HCT116 (cell line): ENCODE data around the gene TDRD10. TPM values are rescaled to one million over a fixed set of nuclear protein-coding genes. Genes with fewer than 3 reads are reported as not detected.

Source experiments
- ATAC-seq: fragments of 200-7000 bp; cut with Tn5 transposase; 2 replicates; pipeline ENCODE4 v1.9.1; 2020; ENCODE audit warnings: mild to moderate bottlenecking, moderate library complexity
- BruUV-seq: library from RNA; stranded (reverse); fragments of 400-500 nt; replicated peaks from 2 replicates; lab custom pipeline; 2021; lab: Mats Ljungman, UMichigan
- CTCF ChIA-PET: fragments of 300-600 bp; sonication (Branson Sonifier 250); formaldehyde crosslinking; loops from one replicate; lab custom pipeline; 2021; ENCODE audit warnings: antibody characterized with exemption; lab: Charles Lee
- POLR2A ChIA-PET: fragments of 300-600, 350-600 bp; sonication (Branson Sonifier 250); formaldehyde crosslinking; loops from one replicate; lab custom pipeline; 2021; ENCODE audit warnings: antibody characterized with exemption; lab: Charles Lee
- RAD21 ChIA-PET, 2 experiments: fragments of 300-600 bp; sonication (Branson Sonifier 250); formaldehyde crosslinking; loops; one replicate each; lab custom pipeline; 2023; ENCODE audit warnings: low total read pairs in 2 of 2; ENCODE audit not compliant: uncharacterized antibody in 2 of 2, unreplicated experiment in 2 of 2, low non-redundant PET in 1 of 2; lab: Charles Lee
- DNase-seq: peaks from one replicate; pipeline ENCODE4 v3.0.0-alpha.2; 2010; ENCODE audit warnings: low read depth, low spot score
- H2AFZ ChIP-seq: fragments of 200-600 bp; shearing (Covaris generic), sonication (generic); 2 replicates; pipeline ENCODE4 v1.6.1; 2017; ENCODE audit warnings: low read depth, mixed run types, mixed read lengths, antibody characterized with exemption, low read length; ENCODE audit not compliant: poor library complexity, severe bottlenecking
- H3K27ac ChIP-seq: 2 replicates; pipeline ENCODE4 v1.5.1; 2012; ENCODE audit warnings: low read depth, low read length
- H3K27me3 ChIP-seq: fragments of 200-600 bp; sonication (generic); 2 replicates; pipeline ENCODE4 v1.6.1; 2016; ENCODE audit warnings: mixed run types, low read length, mixed read lengths; ENCODE audit not compliant: insufficient read depth
- H3K36me3 ChIP-seq, 2 experiments: fragments of 200-500 bp in 1 of 2; fragments of 200-600 bp in 1 of 2; sonication (Bioruptor generic) in 1 of 2; sonication (generic) in 1 of 2; 2 replicates each; pipeline versions ENCODE4 v1.5.1 to v1.6.1; 2014 to 2016; ENCODE audit warnings: low read length in 2 of 2, inconsistent platforms in 1 of 2, mixed read lengths in 1 of 2, mixed run types in 1 of 2; ENCODE audit not compliant: insufficient read depth in 2 of 2, control insufficient read depth in 1 of 2
- H3K4me1 ChIP-seq, 2 experiments: fragments of 200-600 bp in 1 of 2; sonication (generic) in 1 of 2; 2 replicates each; pipeline versions ENCODE4 v1.5.1 to v1.6.1; 2012 to 2017; ENCODE audit warnings: low read length in 2 of 2, inconsistent platforms in 1 of 2, mild to moderate bottlenecking in 1 of 2, mixed read lengths in 1 of 2, mixed run types in 1 of 2, moderate library complexity in 1 of 2; ENCODE audit not compliant: insufficient read depth in 2 of 2, control insufficient read depth in 1 of 2
- H3K4me2 ChIP-seq: fragments of 200-600 bp; sonication (generic); 2 replicates; pipeline ENCODE4 v1.6.1; 2017; ENCODE audit warnings: mixed run types, low read length, mixed read lengths
- H3K4me3 ChIP-seq, 2 experiments: fragments of 200-600 bp in 1 of 2; sonication (generic) in 1 of 2; replicated peaks in 1 of 2; 2 replicates each; pipeline ENCODE4 v1.5.1; 2011 to 2016; ENCODE audit warnings: low read length in 2 of 2, control low read depth in 1 of 2, low read depth in 1 of 2, mild to moderate bottlenecking in 1 of 2, mixed read lengths in 1 of 2, mixed run types in 1 of 2
- H3K79me2 ChIP-seq: fragments of 200-600 bp; sonication (generic); 2 replicates; pipeline ENCODE4 v1.6.1; 2017; ENCODE audit warnings: mild to moderate bottlenecking, mixed run types, low read length, moderate library complexity, mixed read lengths; ENCODE audit not compliant: insufficient read depth
- H3K9ac ChIP-seq: fragments of 200-600 bp; sonication (generic); 2 replicates; pipeline ENCODE4 v1.6.1; 2016; ENCODE audit warnings: low read length, mixed read lengths
- H3K9me2 ChIP-seq: fragments of 200-600 bp; sonication (generic), shearing (Covaris generic); 2 replicates; pipeline ENCODE4 v1.6.1; 2017; ENCODE audit warnings: mixed run types, mild to moderate bottlenecking, moderate library complexity; ENCODE audit not compliant: insufficient read depth
- H3K9me3 ChIP-seq, 2 experiments: fragments of 200-500 bp in 1 of 2; fragments of 200-600 bp in 1 of 2; sonication (Bioruptor generic) in 1 of 2; sonication (generic) in 1 of 2; 2 replicates each; pipeline ENCODE4 v1.6.1; 2014 to 2017; ENCODE audit warnings: low read length in 2 of 2, mixed read lengths in 2 of 2, inconsistent platforms in 1 of 2, low read depth in 1 of 2, mild to moderate bottlenecking in 1 of 2, mixed run types in 1 of 2, moderate library complexity in 1 of 2; ENCODE audit not compliant: control insufficient read depth in 1 of 2, insufficient read depth in 1 of 2
- H4K20me1 ChIP-seq: fragments of 200-600 bp; sonication (generic), shearing (Covaris generic); 2 replicates; pipeline ENCODE4 v1.6.1; 2017; ENCODE audit warnings: mixed run types, mild to moderate bottlenecking, moderate library complexity; ENCODE audit not compliant: insufficient read depth
- ZFX ChIP-seq: fragments of 450-650 bp; IDR thresholded peaks from 2 replicates; pipeline ENCODE4 v1.6.1; 2017
- ZNF274 ChIP-seq: fragments of 200-500 bp; sonication (Bioruptor generic); IDR thresholded peaks from 2 replicates; pipeline ENCODE4 v1.6.1; 2014; ENCODE audit warnings: mild to moderate bottlenecking, low read depth, low read length, inconsistent platforms
- intact Hi-C: fragments of 100-400 bp; cut with micrococcal nuclease; formaldehyde crosslinking; loops from 2 replicates; pipeline ENCODE4 v1.10.0; 2022
- total RNA-seq: library from RNA; stranded (reverse); gene quantifications from one replicate; pipeline ENCODE4 v1.2.1, GENCODE V29; 2021; ENCODE audit not compliant: unreplicated experiment
- TF ChIP-seq, protein P1 (sequence below): IDR thresholded peaks from 2 replicates; pipeline ENCODE4 v1.6.1; 2011; ENCODE audit warnings: mild to moderate bottlenecking, low read length, moderate library complexity; ENCODE audit not compliant: insufficient replicate concordance; ENCODE audit errors: extremely low read depth

The TDRD10 gene
- total RNA-seq, 1 experiment from 2014 or later: not detected

DNA sequence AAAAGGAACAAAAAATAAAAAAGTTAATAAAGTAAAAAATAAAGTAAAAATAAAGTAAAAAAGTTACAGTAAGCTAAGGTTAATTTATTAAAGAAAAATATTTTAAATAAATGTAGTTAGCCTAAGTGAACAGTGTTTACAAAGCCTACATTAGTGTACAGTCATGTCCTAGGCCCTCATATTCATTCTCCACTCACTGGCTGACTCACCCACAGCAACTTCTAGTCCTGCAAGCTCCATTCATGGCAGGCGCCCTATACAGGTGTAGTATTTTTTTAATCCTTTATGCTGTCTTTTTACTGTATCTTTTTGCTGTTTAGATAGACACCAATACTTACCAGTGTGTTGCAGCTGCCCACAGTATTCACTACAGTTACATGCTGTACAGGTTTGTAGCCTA lies 93.6 kb downstream of the TDRD10 start:
- RAD21 ChIA-PET: no interaction called here
- Histone ChIP-seq H2AFZ (no peak overlapping the region), H3K79me2 (peaks cover 26% of the 10 kb centered on the region), H3K27me3 (no peaks in the 10 kb centered on the region), H3K4me2 (no peak overlapping the region), H3K9me3 (no peaks in the 10 kb centered on the region), H3K36me3 (peaks cover 55 to 69% of the 10 kb centered on the region in 2 experiments; a peak in 3 of 4 replicates), H4K20me1 (peaks cover 4% of the 10 kb centered on the region; the same call in 1 of the 2 replicates), H3K4me3 (no peak overlapping the region), H3K9ac (no peak overlapping the region), H3K27ac (no peak overlapping the region), H3K9me2 (no peaks in the 10 kb centered on the region), H3K4me1 (no peaks in the 10 kb centered on the region)
- no peak for TF ChIP-seq ZFX
- TF ChIP-seq, protein P1, sequence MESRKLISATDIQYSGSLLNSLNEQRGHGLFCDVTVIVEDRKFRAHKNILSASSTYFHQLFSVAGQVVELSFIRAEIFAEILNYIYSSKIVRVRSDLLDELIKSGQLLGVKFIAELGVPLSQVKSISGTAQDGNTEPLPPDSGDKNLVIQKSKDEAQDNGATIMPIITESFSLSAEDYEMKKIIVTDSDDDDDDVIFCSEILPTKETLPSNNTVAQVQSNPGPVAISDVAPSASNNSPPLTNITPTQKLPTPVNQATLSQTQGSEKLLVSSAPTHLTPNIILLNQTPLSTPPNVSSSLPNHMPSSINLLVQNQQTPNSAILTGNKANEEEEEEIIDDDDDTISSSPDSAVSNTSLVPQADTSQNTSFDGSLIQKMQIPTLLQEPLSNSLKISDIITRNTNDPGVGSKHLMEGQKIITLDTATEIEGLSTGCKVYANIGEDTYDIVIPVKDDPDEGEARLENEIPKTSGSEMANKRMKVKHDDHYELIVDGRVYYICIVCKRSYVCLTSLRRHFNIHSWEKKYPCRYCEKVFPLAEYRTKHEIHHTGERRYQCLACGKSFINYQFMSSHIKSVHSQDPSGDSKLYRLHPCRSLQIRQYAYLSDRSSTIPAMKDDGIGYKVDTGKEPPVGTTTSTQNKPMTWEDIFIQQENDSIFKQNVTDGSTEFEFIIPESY: no peak
- TF ChIP-seq ZNF274: no peak
- no peak for DNase-seq
- intact Hi-C loops: no loop called here
- POLR2A ChIA-PET: interaction anchor here (1.1 kb wide), 1 partner anchor 10 kb away, joined by 4 read pairs; no protein-coding TSS in a partner anchor
- no peak for ATAC-seq
- no TSS peak for BruUV-seq
- CTCF ChIA-PET: interaction anchor here (1.2 kb wide), 1 partner anchor 36 kb away, joined by 4 read pairs; no protein-coding TSS in a partner anchor

Other genes starting within 250 kb of the TDRD10 start
- 93.6 TPM for gene HAX1, start 229.6 kb upstream of the TDRD10 start, total RNA-seq
- not detected for gene AQP10, start 181.1 kb upstream of the TDRD10 start, total RNA-seq
- 22.1 TPM for gene ATP8B2, start 176.7 kb upstream of the TDRD10 start, total RNA-seq
- gene IL6R, start 96.9 kb upstream of the TDRD10 start, total RNA-seq: 6.8 TPM
- gene SHE, start 193 bp downstream of the TDRD10 start, total RNA-seq: not detected
- 70.9 TPM for gene UBE2Q1, start 56.4 kb downstream of the TDRD10 start, total RNA-seq
- not detected for gene CHRNB2, start 65.6 kb downstream of the TDRD10 start, total RNA-seq
- gene ADAR, start 106.0 kb downstream of the TDRD10 start, total RNA-seq: 169 TPM